ENCODE results near the gene SERPINB5. TPM values are rescaled to one million over a fixed set of nuclear protein-coding genes. Genes with fewer than 3 reads are reported as not detected.
A peak's percentile ranks its signal among the peaks of the same experiment; 100 is the strongest.

The SERPINB5 gene
- total RNA-seq, 3 donors from 2014 or later = 12.6 to 17.4 TPM; not detected in 1

DNA sequence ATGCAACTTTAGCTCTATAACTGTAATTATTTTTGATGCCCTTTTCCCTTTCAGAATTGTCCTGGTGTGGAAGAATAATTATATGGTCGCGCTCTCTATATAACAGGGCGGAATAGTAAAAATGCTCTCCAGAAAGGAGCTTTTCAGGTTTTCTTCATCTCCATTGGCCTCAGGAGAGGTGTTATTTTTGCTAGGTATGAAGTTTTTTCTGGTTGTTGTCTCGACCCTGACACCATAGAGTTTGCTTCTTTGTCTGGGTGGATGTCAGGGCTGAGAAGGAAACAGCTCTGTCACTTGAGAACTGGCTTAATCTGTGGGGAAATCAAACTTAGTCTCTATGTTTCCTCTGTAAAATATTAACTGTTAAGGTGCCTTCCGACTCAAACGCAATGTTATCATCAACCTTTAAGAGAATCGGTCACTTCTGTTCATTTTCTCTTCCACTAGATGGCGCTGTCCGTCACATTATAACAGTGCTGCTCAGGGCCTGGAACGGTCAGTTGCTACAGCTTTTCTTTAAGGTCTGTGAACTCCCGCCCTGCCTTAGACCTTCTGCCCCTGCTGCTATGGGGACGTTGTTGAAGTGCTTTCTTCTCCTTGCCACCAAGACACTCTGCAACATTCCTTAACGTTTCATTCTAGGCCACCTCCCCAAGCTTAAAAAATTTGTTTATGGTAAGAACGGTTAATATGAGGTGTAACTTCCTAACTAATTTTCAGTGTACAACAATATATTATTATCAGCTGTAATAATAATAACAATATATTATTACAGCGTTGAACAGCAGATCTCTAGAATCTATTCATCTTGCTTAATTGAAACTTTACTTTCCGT is 41.6 kb downstream of the SERPINB5 start:
- peak in 1 of 2 donors; percentile 30 for DNase-seq (ENCODE audit: low spot score in 2 of 2)
- intact Hi-C loops (cut with DNase I; ENCODE audit: low total_unique reads) = no loop called here

GRCh38 chr18:63520053-63520685 is 43.4 kb downstream of the SERPINB5 start:
- Histone ChIP-seq H3K4me1 (no peaks in the 10 kb centered on the region), H3K27me3 (peaks cover 0 to 5% of the 10 kb centered on the region in 2 donors), H3K36me3 (no peaks in the 10 kb centered on the region), H3K9me3 (no peaks in the 10 kb centered on the region), H3K27ac (no peak overlapping the region), H3K4me3 (no peak overlapping the region)
- intact Hi-C loops (cut with DNase I; ENCODE audit: low total_unique reads) = no loop called here
- TF ChIP-seq POLR2AphosphoS5 (IDR thresholded peaks at IDR 0.05) (no peak), CTCF (IDR thresholded peaks at IDR 0.05) (no peak)
- DNase-seq (ENCODE audit: low spot score in 2 of 2) = no peak

More for the DNA sequence above, 41.6 kb downstream of the SERPINB5 start:
- TF ChIP-seq CTCF (IDR thresholded peaks at IDR 0.05) (peak; percentile 58 to 78 (median 69)), POLR2AphosphoS5 (IDR thresholded peaks at IDR 0.05) (no peak), POLR2A (IDR thresholded peaks at IDR 0.05) (no peak)
- Histone ChIP-seq H3K27ac (no peak overlapping the region), H3K4me3 (no peak overlapping the region), H3K36me3 (no peaks in the 10 kb centered on the region), H3K27me3 (peaks cover 0 to 5% of the 10 kb centered on the region in 2 donors), H3K9me3 (no peaks in the 10 kb centered on the region), H3K4me1 (no peaks in the 10 kb centered on the region)

DNA sequence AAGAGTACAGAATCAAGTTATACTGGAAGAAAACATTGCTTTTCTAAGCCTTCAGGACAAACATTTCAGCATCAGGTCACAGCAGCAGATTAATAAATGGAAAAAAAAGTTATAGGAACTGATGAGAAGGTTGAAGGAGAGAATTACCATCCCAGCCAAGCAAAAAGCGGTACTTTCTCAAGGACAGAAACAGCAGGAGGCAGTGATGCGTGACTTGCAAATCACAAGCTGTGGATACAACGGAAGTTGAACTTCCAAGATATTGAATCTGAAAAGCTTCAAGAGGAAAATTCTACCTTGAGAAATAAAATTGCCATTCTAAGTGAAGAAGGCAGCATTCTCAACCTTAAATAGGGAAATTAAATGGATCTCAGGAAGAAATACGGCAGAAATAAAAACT is 46.9 kb downstream of the SERPINB5 start:
- H3K27ac ChIP-seq = no peak overlapping the region
- H3K4me1 ChIP-seq = no peaks in the 10 kb centered on the region
- intact Hi-C loops (cut with DNase I; ENCODE audit: low total_unique reads) = no loop called here
- H3K4me3 ChIP-seq = no peak overlapping the region
- no peaks in the 10 kb centered on the region for H3K9me3 ChIP-seq
- DNase-seq (ENCODE audit: low spot score in 2 of 2) = no peak
- H3K36me3 ChIP-seq = no peaks in the 10 kb centered on the region
- no peak for TF ChIP-seq POLR2AphosphoS5 (IDR thresholded peaks at IDR 0.05)
- TF ChIP-seq CTCF (IDR thresholded peaks at IDR 0.05) = no peak
- H3K27me3 ChIP-seq = no peaks in the 10 kb centered on the region

GRCh38 chr18:63527251-63527650 is 50.5 kb downstream of the SERPINB5 start:
- intact Hi-C loops (cut with DNase I; ENCODE audit: low total_unique reads) = no loop called here

More at GRCh38 chr18:63527251-63527650, 50.5 kb downstream of the SERPINB5 start:
- TF ChIP-seq POLR2AphosphoS5 (IDR thresholded peaks at IDR 0.05) (no peak), POLR2A (IDR thresholded peaks at IDR 0.05) (no peak), CTCF (IDR thresholded peaks at IDR 0.05) (no peak)
- H3K4me1 ChIP-seq = no peaks in the 10 kb centered on the region
- H3K27me3 ChIP-seq = no peaks in the 10 kb centered on the region
- H3K9me3 ChIP-seq = no peaks in the 10 kb centered on the region
- H3K36me3 ChIP-seq = no peaks in the 10 kb centered on the region
- no peak for DNase-seq (ENCODE audit: low spot score in 2 of 2)
- H3K27ac ChIP-seq = no peak overlapping the region
- H3K4me3 ChIP-seq = no peak overlapping the region

All from breast epithelium (tissue), 4 donors.